Karpas-422 (cell line): Measurements from ENCODE around the gene EIF4G3. TPM values are rescaled to one million over a fixed set of nuclear protein-coding genes. Genes with fewer than 3 reads are reported as not detected.
A peak's percentile ranks its signal among the peaks of the same experiment; 100 is the strongest.

Source experiments
- DNase-seq: peaks from one replicate; pipeline ENCODE4 v3.0.0-alpha.2; 2015
- H2AFZ ChIP-seq: fragments of 200-600 bp; sonication (generic); 2 replicates; pipeline ENCODE4 v1.6.1; 2014; ENCODE audit warnings: antibody characterized with exemption, low read length, mixed read lengths
- H3K27ac ChIP-seq: fragments of 200-600 bp; sonication (generic); 2 replicates; pipeline ENCODE4 v1.5.1; 2014; ENCODE audit warnings: mild to moderate bottlenecking, low read length, moderate library complexity
- H3K27me3 ChIP-seq: fragments of 200-600 bp; sonication (generic); 2 replicates; pipeline ENCODE4 v1.6.1; 2014; ENCODE audit warnings: low read length, mixed read lengths
- H3K36me3 ChIP-seq: fragments of 200-600 bp; sonication (generic); 2 replicates; pipeline ENCODE4 v1.6.1; 2014; ENCODE audit warnings: low read length, mixed read lengths; ENCODE audit not compliant: insufficient read depth
- H3K4me1 ChIP-seq: fragments of 200-600 bp; sonication (generic); 2 replicates; pipeline ENCODE4 v1.6.1; 2014; ENCODE audit warnings: mild to moderate bottlenecking, low read length, mixed read lengths
- H3K4me2 ChIP-seq: fragments of 200-600 bp; sonication (generic); 2 replicates; pipeline ENCODE4 v1.6.1; 2014; ENCODE audit warnings: low read length, low read depth, mild to moderate bottlenecking; ENCODE audit not compliant: poor library complexity, severe bottlenecking
- H3K4me3 ChIP-seq: fragments of 200-600 bp; sonication (generic); 2 replicates; pipeline ENCODE4 v1.5.1; 2014; ENCODE audit warnings: mild to moderate bottlenecking, antibody characterized with exemption, low read length, mixed read lengths
- H3K79me2 ChIP-seq: fragments of 200-600 bp; sonication (generic); 2 replicates; pipeline ENCODE4 v1.6.1; 2014; ENCODE audit warnings: mild to moderate bottlenecking, low read length, mixed read lengths
- H3K9ac ChIP-seq: fragments of 200-600 bp; sonication (generic); 2 replicates; pipeline ENCODE4 v1.6.0; 2014; ENCODE audit warnings: low read length
- H3K9me2 ChIP-seq: fragments of 200-600 bp; sonication (generic), shearing (Covaris generic); replicated peaks from 2 replicates; pipeline ENCODE4 v1.6.0; 2014; ENCODE audit warnings: mild to moderate bottlenecking, low read length, moderate library complexity; ENCODE audit not compliant: insufficient read depth
- H3K9me3 ChIP-seq: fragments of 300-700, 200-600 bp; sonication (generic); 2 replicates; pipeline ENCODE4 v1.6.1; 2014; ENCODE audit warnings: low read length, mixed read lengths
- H4K20me1 ChIP-seq: fragments of 200-600 bp; sonication (generic); 2 replicates; pipeline ENCODE4 v1.6.1; 2014; ENCODE audit warnings: mild to moderate bottlenecking, antibody characterized with exemption, low read length, low read depth; ENCODE audit not compliant: insufficient read depth
- total RNA-seq: library from RNA; depleted of rRNA; stranded (reverse); fragments of >200 nt; shearing (Covaris generic); gene quantifications from 2 replicates; pipeline ENCODE4 v1.2.3, GENCODE V29; 2014; ENCODE audit warnings: low replicate concordance

EIF4G3 gene
- total RNA-seq, 1 experiment from 2014 or later: 139 TPM

DNA sequence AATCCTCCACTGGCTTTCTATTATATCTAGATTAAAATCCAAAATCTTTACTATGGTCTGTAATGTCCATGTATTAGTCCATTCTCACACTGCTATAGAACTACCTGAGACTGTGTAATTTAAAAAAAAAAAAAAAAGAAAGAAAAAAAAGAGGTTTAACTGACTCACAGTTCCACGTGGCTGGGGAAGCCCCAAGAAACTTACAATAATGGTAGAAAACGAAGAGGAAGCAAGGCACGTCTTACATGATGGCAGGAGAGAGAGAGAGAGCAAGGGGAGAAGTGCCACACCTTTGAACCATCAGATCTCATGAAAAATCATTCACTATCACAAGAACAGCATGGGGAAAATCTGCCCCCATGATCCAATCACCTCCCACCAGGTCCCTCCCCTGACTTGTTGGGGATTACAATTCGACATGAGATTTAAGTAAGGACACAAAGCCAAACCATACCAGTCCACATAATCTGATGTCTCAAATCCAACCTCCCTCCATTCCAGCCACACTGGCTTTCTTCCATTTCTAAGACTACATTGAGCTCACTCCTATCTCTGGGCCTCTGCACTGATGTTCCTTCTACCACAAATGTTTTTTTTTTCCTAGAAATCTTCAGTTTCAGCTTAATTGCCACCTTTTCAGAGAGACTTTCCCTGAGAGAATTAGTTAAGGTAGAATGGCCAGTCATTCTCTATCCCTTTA lies 92.4 kb downstream of the EIF4G3 start:
- Histone ChIP-seq H3K4me2 (no peak overlapping the region), H2AFZ (no peak overlapping the region), H3K9me3 (no peaks in the 10 kb centered on the region), H3K9me2 (no peaks in the 10 kb centered on the region), H3K79me2 (peaks cover 90% of the 10 kb centered on the region), H3K9ac (no peak overlapping the region), H3K4me1 (peaks cover 6% of the 10 kb centered on the region; the same call in 1 of the 2 replicates), H3K36me3 (peaks cover 31% of the 10 kb centered on the region), H3K4me3 (no peak overlapping the region), H4K20me1 (no peaks in the 10 kb centered on the region), H3K27ac (no peak overlapping the region), H3K27me3 (no peaks in the 10 kb centered on the region)
- DNase-seq: no peak

DNA sequence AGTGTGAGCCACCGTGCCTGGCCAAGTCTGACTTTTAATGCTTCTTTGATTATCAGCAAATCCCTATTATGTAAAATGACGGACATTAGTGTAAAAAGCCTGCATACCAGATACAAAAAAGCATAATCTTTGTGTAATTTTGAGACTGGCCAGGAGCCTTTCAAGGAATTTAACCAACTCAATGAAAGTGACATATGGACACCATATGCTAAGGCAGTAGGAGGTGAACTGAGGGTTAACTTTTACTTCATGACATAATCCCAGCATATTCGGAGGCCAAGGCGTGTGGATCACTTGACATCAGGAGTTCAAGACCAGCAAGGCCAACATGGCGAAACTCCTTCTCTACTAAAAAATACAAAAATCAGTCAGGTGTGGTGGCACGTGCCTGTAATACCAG lies 94.6 kb downstream of the EIF4G3 start:
- Histone ChIP-seq H2AFZ (no peak overlapping the region), H3K27ac (no peak overlapping the region), H3K4me3 (no peak overlapping the region), H3K4me2 (no peak overlapping the region), H3K9me2 (no peaks in the 10 kb centered on the region), H4K20me1 (no peaks in the 10 kb centered on the region), H3K79me2 (peaks cover 94% of the 10 kb centered on the region), H3K27me3 (no peaks in the 10 kb centered on the region), H3K9me3 (no peaks in the 10 kb centered on the region), H3K36me3 (peaks cover 21% of the 10 kb centered on the region; the same call in 1 of the 2 replicates), H3K9ac (no peak overlapping the region), H3K4me1 (peaks cover 6% of the 10 kb centered on the region)
- no peak for DNase-seq

DNA sequence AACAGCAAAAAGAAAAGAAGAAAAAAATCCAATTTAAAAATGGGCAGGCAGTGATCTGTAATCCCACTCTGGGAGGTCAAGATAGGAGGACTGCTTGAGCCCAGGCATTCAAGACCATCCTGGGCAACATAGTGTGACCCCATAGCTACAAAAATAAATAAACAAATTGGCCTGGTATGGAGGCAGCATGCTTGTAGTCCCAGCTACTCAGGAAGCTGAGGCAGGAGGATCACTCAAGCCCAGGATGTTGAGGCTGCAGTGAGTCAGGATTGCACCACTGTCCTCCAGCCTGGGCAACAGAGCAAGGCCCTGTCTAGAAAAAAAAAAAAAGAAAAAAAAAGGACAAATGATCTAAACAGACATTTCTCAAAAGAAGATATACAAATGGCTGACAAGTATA lies 99.6 kb downstream of the EIF4G3 start:
- Histone ChIP-seq H3K9ac (no peak overlapping the region), H3K9me3 (no peaks in the 10 kb centered on the region), H3K27me3 (no peaks in the 10 kb centered on the region), H3K4me1 (no peaks in the 10 kb centered on the region; the same call in 1 of the 2 replicates), H3K79me2 (peaks cover 94% of the 10 kb centered on the region), H3K4me3 (no peak overlapping the region), H3K4me2 (no peak overlapping the region), H4K20me1 (no peaks in the 10 kb centered on the region), H2AFZ (no peak overlapping the region), H3K27ac (no peak overlapping the region), H3K36me3 (peaks cover 26% of the 10 kb centered on the region; the same call in 1 of the 2 replicates), H3K9me2 (no peaks in the 10 kb centered on the region)
- DNase-seq: no peak

DNA sequence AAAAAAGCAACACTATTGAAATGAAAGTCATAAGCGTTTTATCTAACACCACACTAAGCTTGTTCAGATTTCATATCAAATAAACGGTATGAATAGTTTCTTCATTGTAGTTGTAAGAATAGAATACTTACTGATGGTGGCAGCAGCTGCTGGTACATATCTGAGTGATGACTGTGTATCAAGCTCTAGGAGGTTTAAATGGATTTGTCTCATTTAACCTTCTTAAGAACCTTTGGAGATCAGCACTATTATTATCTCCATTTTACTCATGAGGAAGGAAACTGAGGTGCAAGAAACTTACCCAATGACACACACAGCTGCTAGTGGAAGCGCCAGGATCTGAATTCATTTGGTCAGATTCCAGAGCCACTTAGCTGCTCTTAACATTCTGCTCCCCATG lies 104.0 kb downstream of the EIF4G3 start:
- Histone ChIP-seq H3K27ac (no peak overlapping the region), H3K79me2 (peaks cover 90% of the 10 kb centered on the region), H3K9ac (no peak overlapping the region), H3K36me3 (peaks cover 28% of the 10 kb centered on the region; the same call in 1 of the 2 replicates), H3K9me2 (no peaks in the 10 kb centered on the region), H2AFZ (no peak overlapping the region), H3K27me3 (no peaks in the 10 kb centered on the region), H3K4me2 (no peak overlapping the region), H3K4me3 (no peak overlapping the region), H3K4me1 (peaks cover 23% of the 10 kb centered on the region), H3K9me3 (no peaks in the 10 kb centered on the region), H4K20me1 (no peaks in the 10 kb centered on the region)
- no peak for DNase-seq

DNA sequence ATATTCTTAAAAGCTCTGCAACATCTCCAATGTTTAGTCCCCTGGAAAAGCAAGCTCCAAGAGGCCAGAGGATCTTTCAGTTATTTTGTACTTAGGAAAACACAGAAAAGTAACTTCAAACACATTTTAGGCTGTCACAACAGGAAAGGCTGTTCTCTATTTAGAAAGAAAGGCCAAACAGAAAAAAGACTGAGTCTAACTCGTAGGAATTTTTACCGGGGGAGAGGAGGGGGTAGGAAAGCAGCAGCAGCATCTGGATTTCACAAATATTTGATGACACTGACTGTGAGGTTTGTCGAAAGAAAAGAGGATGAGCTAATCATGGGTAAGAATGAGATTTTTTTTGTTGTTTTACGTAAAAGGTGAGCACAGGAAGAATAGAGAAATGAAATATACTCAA lies 107.1 kb downstream of the EIF4G3 start:
- no peaks in the 10 kb centered on the region for H4K20me1 ChIP-seq
- DNase-seq: no peak
- no peaks in the 10 kb centered on the region for H3K27me3 ChIP-seq
- H3K4me1 ChIP-seq: peaks cover 48% of the 10 kb centered on the region
- no peak overlapping the region for H3K9ac ChIP-seq
- no peaks in the 10 kb centered on the region for H3K9me2 ChIP-seq
- H3K36me3 ChIP-seq: peaks cover 25% of the 10 kb centered on the region; the same call in 1 of the 2 replicates
- peak overlapping the region; percentile 20; the same call in 1 of the 2 replicates for H3K27ac ChIP-seq
- H3K4me3 ChIP-seq: no peak overlapping the region
- no peaks in the 10 kb centered on the region for H3K9me3 ChIP-seq
- H3K79me2 ChIP-seq: peaks cover 85% of the 10 kb centered on the region
- H3K4me2 ChIP-seq: no peak overlapping the region
- no peak overlapping the region for H2AFZ ChIP-seq

DNA sequence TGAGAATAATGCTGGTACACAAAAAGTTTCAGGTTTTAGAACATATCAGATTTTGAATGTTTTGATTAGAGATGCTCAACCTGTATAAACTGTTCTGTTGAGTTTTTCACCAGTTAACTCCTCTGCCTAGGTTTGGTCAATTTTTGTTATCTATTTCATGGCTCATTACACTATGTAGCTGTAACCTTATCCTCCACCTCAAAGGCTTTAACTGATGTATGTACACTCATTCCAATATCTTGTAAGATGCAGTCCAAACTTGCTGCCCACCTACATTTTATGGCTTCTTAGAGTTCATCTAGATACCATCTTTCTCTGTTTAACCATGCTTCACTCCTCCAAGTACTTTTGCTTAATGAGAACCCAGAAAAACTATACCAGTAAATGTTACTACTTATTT lies 107.8 kb downstream of the EIF4G3 start:
- peaks cover 48% of the 10 kb centered on the region for H3K4me1 ChIP-seq
- peaks cover 85% of the 10 kb centered on the region for H3K79me2 ChIP-seq

DNA sequence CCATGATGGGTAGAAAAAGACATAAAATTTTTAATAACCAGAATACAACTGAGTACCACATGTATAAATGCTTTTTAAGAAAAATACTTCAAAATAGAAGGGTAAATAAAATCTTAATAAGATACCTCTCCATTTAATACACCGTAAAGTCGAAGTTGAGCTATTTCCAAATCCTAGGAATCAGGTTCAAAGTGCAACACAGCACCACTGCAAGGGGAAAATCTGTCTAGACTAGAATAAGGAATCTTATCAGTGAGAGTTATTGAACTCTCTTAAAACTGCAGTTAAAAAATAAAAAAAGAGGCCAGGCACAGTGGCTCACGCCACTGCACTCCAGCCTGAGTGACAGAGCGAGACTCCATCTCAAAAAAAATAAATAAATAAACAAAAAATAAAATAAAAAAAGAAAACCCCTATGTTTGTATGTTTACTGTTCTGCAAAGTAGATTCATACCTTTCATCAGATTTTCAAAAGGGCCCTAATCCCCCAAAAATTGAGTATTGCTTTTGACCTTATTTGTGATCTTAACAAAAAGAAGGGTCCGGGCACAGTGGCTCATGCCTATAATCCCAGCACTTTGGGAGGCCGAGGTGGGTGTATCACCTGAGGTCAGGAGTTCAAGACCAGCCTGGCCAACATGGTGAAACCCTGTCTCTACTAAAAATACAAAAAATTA lies 109.0 kb downstream of the EIF4G3 start:
- Histone ChIP-seq H3K9me2 (no peaks in the 10 kb centered on the region), H4K20me1 (no peaks in the 10 kb centered on the region), H3K36me3 (peaks cover 12% of the 10 kb centered on the region; the same call in 1 of the 2 replicates), H3K4me2 (no peak overlapping the region), H3K79me2 (peaks cover 80% of the 10 kb centered on the region), H3K27ac (no peak overlapping the region), H3K4me3 (no peak overlapping the region), H3K9me3 (no peaks in the 10 kb centered on the region), H2AFZ (no peak overlapping the region), H3K4me1 (peaks cover 48% of the 10 kb centered on the region), H3K9ac (no peak overlapping the region), H3K27me3 (no peaks in the 10 kb centered on the region)
- no peak for DNase-seq

More for the DNA sequence above, 107.8 kb downstream of the EIF4G3 start:
- Histone ChIP-seq H3K9ac (no peak overlapping the region), H3K4me3 (no peak overlapping the region), H3K27me3 (no peaks in the 10 kb centered on the region), H3K9me3 (no peaks in the 10 kb centered on the region), H3K36me3 (peaks cover 22% of the 10 kb centered on the region; the same call in 1 of the 2 replicates), H3K9me2 (no peaks in the 10 kb centered on the region), H2AFZ (no peak overlapping the region), H3K27ac (peak overlapping the region; percentile 20; the same call in 1 of the 2 replicates), H3K4me2 (no peak overlapping the region), H4K20me1 (no peaks in the 10 kb centered on the region)
- DNase-seq: no peak

DNA sequence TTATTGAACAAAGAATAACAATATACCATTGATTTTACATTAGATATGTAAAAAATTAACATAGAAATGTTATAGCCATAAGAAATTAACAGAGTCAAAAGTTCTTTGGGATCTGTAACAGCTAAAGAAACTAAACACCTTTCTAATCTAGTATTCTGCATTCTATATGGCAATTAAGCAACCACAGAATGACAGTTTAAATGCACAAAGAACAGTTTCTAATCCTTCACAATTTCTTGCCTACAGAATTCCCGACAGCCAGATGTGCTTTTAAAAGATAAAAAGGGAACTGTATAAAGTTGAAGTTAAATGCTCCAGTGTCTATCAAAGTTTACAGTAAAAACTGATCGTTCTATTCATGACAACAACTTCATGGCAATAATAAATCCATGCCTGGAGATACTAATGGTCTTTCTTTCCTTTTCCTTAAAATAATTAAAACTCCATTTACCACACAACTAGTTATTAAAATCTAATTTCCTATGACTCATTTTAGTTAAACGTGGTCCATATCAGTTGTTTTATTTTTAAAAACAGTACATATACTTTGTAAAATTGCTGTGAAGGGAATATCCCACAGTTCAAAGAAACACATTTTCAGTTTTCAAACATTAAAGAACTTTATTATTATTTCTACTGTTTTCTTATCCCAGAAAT lies 110.2 kb downstream of the EIF4G3 start:
- Histone ChIP-seq H3K4me1 (peaks cover 48% of the 10 kb centered on the region), H4K20me1 (no peaks in the 10 kb centered on the region), H3K4me3 (no peak overlapping the region), H3K36me3 (peaks cover 11% of the 10 kb centered on the region; the same call in 1 of the 2 replicates), H2AFZ (no peak overlapping the region), H3K27me3 (no peaks in the 10 kb centered on the region), H3K27ac (peak overlapping the region; percentile 47), H3K9ac (no peak overlapping the region), H3K79me2 (peaks cover 79% of the 10 kb centered on the region), H3K4me2 (peak overlapping the region; percentile 3), H3K9me2 (no peaks in the 10 kb centered on the region), H3K9me3 (no peaks in the 10 kb centered on the region)
- no peak for DNase-seq
